Medulla oblongata (tissue), 1 donor: ENCODE results near the gene HRC.
A peak's percentile ranks its signal among the peaks of the same experiment; 100 is the strongest.
"Not testable (repeated sequence)": the region's sequence is repeated elsewhere in the genome, so short reads cannot be mapped to it uniquely, and the experiment has no call there.

Experiments
- DNase-seq: peaks from one replicate; pipeline ENCODE4 v3.0.0-alpha.2; 2015; ENCODE audit errors: extremely low spot score

The HRC gene

GRCh38 chr19:49135686-49136085 is 19.5 kb downstream of the HRC start:
- DNase-seq = no peak

GRCh38 chr19:49133621-49134454 is 21.4 kb downstream of the HRC start:
- no peak for DNase-seq

- DNase-seq = no peak
Measured at GRCh38 chr19:49132974-49133609, 22.1 kb downstream of the HRC start.

DNA sequence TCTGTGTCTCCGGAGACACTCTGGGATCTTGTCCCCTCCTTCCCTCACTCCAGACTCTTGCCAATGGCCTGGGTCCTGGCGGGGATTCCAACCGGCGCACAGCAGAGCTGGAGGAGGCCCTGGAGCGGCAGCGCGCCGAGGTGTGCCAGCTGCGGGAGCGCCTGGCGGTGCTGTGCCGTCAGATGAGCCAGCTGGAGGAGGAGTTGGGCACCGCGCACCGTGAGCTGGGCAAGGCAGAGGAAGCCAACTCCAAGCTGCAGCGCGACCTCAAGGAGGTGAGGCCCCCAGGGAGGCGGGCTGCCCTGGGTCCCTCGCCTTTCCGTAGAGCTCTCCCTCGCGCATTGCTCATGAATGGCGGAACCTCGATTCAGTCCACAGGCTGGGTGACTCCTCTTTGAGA is 24.9 kb downstream of the HRC start:
- no peak for DNase-seq

- no peak for DNase-seq
Measured at GRCh38 chr19:49129238-49129583, 26.0 kb downstream of the HRC start.

- DNase-seq = no peak
Measured at GRCh38 chr19:49128545-49129237, 26.5 kb downstream of the HRC start.

DNA sequence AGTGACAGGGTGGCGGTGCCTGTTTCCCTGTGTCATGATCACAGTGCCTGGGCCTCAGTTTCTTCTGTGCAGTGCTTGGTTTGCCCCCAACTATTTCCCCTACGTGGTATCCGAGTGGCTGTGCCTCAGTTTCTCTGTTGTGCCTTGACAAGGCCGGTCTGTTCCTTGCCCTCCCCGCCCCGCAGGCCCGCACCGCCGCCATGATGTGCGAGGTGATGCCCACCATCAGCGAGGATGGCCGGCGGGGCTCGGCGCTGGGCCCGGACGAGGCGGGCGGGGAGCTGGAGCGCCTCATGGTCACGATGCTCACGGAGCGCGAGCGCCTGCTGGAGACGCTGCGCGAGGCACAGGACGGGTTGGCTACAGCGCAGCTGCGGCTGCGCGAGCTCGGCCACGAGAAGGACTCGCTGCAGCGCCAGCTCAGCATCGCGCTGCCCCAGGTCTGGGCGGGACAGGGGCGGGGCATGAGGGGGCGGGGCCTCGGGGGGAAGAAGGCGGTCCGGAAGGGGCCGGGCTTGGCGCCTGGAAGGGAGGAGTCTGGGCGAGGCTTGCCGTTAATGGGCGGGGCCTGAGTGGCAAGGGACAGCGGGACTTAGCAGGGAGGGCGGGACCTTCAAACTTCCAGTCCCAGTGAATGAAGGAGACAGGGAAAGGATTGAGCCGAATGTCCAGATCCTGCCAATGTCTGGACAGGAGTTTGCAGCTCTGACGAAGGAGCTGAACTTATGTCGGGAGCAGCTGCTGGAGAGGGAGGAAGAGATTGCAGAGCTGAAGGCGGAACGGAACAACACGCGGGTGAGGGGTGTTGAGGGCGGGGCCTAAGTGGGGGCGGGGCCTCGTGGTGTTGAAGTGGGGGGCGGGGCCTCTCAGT is 27.3 kb downstream of the HRC start:
- DNase-seq = peak; percentile 98

- not testable (repeated sequence) for DNase-seq
Measured at GRCh38 chr19:49127225-49127624, 28.0 kb downstream of the HRC start.

DNA sequence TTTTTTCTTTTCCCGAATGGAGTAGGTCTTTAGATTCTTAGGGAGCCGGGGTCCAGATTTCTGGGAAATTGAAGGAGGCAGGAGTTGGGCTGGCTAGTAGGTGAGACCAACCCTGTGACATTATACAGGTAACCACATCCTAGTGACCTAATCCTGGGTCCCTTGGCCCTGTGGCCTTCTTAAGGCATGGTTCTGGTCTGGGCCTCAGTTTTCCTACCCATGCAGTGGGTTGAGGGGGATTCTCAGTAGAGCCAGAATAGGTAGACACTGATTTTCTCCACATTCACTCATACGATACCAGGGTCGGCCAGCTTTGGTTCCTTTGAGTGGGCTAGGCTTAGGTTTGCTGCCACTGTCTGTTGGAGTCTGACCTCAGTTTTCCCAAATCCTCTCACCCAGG is 28.6 kb downstream of the HRC start:
- DNase-seq = no peak

DNA sequence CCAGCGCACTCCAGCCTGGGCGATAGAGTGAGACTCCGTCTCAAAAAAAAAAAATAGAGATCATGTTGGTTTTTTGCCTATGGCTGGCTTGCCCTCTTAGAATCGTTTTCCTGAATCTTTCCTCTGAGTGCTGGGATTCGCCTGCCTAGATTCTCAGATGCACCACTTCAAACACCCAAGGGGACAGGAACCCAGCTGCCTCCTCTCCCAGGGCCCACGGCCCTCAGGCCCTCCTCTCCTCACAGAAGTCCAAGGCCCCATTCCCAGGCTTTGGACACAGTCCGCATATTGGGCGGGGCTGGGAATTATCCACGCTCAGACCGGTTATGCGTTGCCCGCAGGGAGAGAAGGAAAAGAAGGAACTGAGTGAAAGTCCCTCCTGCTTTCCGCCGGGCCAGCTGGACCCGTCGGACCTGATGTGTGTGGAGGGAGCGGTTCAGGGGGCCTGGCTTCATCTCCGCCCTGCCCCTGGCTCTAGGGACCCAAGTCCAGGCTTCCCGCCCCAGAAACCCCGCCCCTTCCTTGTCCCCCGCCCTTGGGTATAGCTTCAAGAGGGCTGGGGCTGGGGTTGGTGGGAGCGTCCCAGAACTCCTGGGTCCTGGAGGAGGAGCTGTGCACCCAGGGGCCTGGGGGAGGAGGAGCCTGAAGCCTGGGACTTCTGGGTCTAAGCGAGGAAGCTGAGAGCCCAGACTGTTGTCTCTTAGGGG is 30.0 kb downstream of the HRC start:
- DNase-seq = no peak

DNA sequence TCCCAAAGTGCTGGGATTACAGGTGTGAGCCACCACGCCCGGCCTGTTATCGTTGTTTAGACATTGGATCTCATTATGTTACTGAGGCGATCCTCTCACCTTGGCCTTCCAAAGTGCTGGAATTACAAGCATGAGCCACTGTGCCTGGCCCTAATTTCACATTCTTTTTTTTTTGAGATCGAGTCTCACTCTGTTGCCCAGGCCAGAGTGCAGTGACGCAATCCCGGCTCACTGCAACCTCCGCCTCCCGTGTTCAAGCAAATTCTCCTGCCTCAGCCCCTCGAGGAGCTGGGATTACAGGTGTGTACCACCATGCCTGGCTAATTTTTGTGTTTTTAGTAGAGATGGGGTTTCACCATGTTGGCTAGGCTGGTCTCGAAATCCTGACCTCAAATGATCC is 31.9 kb downstream of the HRC start:
- DNase-seq = not testable (repeated sequence)

DNA sequence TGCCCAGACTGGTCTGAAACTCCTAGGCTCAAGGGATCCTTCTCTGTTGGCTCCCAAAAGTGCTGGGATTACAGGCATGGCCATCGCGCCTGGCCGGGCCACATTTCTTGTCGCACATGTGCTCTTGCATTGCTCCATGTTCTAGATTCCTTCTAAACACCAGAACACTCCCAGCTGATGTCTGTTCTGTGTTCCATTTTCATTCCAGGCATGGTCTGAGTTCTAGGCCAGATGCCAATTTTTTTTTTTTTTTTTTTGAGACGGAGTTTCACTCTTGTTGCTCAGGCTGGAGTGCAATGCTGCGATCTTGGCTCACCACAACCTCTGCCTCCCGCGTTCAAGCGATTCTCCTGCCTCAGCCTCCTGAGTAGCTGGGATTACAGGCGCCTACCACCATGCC is 33.4 kb downstream of the HRC start:
- DNase-seq = not testable (repeated sequence)

DNA sequence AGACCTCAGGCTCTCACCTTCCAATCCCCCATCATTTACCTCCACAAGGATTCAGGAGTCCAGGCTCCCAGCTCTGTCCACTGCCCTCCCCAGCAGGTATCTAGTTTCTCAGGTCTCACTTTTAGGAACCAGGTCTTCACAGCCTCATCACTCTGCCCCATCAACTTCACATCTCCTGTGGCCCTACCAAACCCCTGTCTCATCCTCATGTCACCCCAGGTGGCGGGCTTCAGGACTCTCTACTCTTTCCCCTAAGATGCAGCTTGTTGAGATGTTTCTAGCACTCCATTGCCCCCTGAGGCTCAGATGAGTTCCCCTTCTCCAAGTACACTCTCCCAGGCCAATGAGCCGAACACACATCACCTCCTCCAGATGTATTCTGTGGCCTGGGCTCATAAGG is 34.3 kb downstream of the HRC start:
- no peak for DNase-seq

DNA sequence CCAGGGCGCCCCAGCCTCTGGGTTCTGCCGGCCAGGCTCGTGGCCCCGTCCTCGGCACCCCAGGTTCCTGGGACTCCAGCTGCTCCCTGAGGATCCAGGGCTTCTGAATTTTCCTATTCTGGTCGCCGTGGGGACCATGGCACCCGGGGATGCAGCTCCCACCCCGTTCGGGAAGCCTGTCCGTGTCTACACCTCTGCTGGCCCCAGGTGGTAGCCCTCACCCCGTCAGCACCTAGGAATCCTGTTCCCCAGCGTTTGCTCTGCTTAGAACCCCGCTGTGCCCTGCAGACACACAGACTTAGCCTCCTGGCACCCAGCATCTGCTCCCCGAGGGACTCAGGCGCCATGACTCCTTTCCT is 34.9 kb downstream of the HRC start:
- no peak for DNase-seq

- peak; percentile 61 for DNase-seq
Measured at GRCh38 chr19:49119411-49120324, 35.5 kb downstream of the HRC start, which contains the start of gene PPFIA3. PPFIA3 (plus strand) TSS chr19:49119544; CDS start chr19:49127874, 8,330 bp downstream.

DNA sequence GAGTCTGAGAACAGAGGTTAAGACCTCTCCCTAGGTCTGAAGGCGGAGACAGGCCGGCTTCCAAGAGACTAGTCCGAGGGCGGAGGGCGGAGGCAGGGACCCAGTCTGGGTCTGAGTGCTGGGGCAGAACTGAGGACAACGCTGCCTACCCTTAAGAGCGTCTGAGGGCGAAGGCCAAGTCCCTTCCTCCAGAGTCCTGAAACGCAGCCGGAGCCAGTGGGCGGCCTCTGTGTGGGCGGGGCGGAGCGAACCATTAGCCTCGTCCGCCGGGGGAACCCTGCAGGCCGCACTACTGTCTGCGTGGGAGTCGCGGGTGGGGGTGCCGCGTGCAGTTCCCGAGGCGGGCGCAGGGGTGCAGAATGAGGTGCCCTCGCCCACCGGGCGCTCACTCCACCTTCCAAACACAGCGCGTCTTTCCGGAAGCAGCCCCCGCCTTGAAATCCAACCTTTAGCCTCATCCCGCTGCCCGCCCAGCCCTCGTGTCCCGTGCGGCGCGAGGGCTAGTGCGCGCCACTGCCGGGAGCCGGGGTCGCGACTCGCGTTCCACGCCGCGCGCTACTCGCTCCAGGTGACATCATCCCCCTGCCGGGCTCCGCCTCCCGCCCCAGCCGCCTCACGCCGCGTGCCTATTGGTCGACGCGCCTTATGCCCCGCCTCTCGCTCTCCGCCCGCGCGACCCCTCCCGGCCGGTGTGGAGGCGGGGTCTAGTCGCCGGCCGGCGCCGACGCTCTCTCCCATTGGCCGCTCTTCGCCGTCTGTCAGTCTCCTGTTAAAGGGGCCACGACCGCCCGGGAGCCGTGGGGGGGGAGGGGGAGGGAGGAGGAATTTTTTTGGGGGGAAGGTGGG is 36.4 kb downstream of the HRC start, which contains the start of gene C19orf73:
C19orf73 (minus strand) TSS at position 579 of the 846 bp plus-strand sequence; CDS start at position 458, 121 bp downstream.
- DNase-seq = peak; percentile 97

DNA sequence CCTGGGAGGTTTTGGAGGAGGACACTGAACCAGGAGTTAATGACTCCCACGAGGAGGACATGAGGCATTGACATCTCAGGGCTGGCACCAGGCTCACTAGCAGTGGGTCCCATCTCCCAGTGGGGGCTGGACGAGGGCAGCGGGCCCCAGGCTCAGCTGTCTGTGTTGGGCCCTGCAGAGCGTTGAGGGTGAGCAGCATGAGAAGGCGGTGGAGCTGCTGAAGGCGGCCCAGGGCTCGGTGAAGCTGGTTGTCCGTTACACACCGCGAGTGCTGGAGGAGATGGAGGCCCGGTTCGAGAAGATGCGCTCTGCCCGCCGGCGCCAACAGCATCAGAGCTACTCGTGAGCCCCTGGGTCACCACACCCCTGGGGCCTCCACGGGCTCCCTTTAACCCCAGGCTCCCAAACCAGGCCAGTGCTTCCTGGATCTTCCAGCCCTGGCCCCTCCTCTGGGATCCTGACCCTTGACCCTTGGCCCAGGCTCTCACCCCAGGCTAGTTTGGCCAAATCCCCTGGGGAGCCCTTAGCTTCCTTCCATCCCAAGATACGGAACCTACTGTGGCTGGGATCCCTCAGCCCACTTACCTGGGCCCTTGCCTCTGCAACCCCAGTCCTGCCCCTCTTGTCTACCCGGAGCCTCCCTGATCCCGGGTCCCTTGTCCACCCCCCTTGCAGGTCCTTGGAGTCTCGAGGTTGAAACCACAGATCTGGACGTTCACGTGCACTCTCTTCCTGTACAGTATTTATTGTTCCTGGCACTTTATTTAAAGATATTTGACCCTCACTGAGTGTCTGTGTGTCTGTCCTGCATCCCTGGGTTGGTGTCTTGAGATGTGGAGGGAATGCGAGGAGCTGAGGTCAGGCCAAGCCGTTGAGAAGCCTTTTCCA is 37.3 kb downstream of the HRC start:
- no peak for DNase-seq

DNA sequence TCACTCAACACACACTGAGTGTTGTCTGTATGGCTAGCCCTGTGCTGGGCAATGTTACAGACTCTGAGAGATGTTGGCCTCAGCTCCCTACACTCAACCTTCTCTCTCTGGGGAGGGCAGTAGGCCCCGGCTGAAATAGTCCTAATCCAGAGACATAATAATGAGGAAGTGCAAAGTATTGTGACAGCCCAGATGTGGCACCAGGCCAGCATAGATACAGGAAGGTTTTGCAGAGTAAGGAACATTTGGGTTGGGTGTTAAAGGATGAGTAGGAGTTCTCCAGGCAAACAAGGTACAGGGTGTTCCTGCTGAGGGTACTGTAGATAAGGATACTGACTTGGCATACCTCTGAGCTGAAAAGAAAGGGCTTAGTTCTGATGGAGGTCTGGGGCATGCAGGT is 38.7 kb downstream of the HRC start:
- no peak for DNase-seq
